Activated CD8-positive, alpha-beta T cell treated with anti-CD3 and anti-CD28 coated beads for 36 hours (primary cell): ENCODE data around the gene PRPF6. TPM values are rescaled to one million over a fixed set of nuclear protein-coding genes. Genes with fewer than 3 reads are reported as not detected.

Experiments
- ATAC-seq: fragments of 200-7000 bp; cut with Tn5 transposase; one replicate; pipeline ENCODE4 v1.10.0; 2021; ENCODE audit warnings: mild to moderate bottlenecking, moderate library complexity
- CTCF ChIA-PET: fragments of 350-600 bp; sonication (Branson Sonifier 250); formaldehyde crosslinking; loops from one replicate; lab custom pipeline; 2021; ENCODE audit warnings: antibody characterized with exemption; lab: Charles Lee
- POLR2A ChIA-PET: fragments of 350-600 bp; sonication (Branson Sonifier 250); formaldehyde crosslinking; loops from one replicate; lab custom pipeline; 2021; ENCODE audit warnings: antibody characterized with exemption; lab: Charles Lee
- DNase-seq: peaks from one replicate; pipeline ENCODE4 v3.0.0-alpha.2; 2020
- H3K27ac Mint-ChIP-seq: one replicate; pipeline ENCODE4 v1.8.0; 2021; ENCODE audit warnings: mild to moderate bottlenecking, mixed read lengths
- H3K27me3 Mint-ChIP-seq: one replicate; pipeline ENCODE4 v1.8.0; 2021; ENCODE audit warnings: mixed read lengths
- H3K36me3 Mint-ChIP-seq: one replicate; pipeline ENCODE4 v1.8.0; 2021; ENCODE audit warnings: low read depth, mixed read lengths
- H3K4me1 Mint-ChIP-seq: one replicate; pipeline ENCODE4 v1.8.0; 2021; ENCODE audit warnings: low read depth, mixed read lengths
- H3K4me3 Mint-ChIP-seq: one replicate; pipeline ENCODE4 v1.8.0; 2021; ENCODE audit warnings: mild to moderate bottlenecking, moderate library complexity, mixed read lengths
- H3K9me3 Mint-ChIP-seq: one replicate; pipeline ENCODE4 v1.8.0; 2021; ENCODE audit warnings: mixed read lengths
- CTCF ChIP-seq: fragments of 200-600 bp; IDR thresholded peaks from one replicate; pipeline ENCODE4 v1.8.0; 2022; ENCODE audit warnings: antibody characterized with exemption, mild to moderate bottlenecking
- intact Hi-C: fragments of 100-400 bp; cut with micrococcal nuclease; formaldehyde crosslinking; loops from one replicate; pipeline ENCODE4 v1.10.0; 2022
- total RNA-seq, 2 experiments: library from RNA; stranded (reverse); gene quantifications; one replicate each; pipeline ENCODE4 v1.2.3, GENCODE V29; 2021

Gene PRPF6
- total RNA-seq, 2 experiments from 2014 or later = 53.0 to 55.5 TPM

- intact Hi-C loops = no loop called here
- H3K4me3 Mint-ChIP-seq = no peak overlapping the region
- POLR2A ChIA-PET = interaction anchor here (1.0 kb wide), 1 partner anchor 119 kb away, joined by 3 read pairs; no protein-coding TSS in a partner anchor
Measured at GRCh38 chr20:64025101-64025825, 44.3 kb downstream of the PRPF6 start.

GRCh38 chr20:64025826-64026412 is 45.0 kb downstream of the PRPF6 start:
- ChIA-PET CTCF (interaction anchor here (1.5 kb wide), 1 partner anchor 32 kb away, joined by 3 read pairs; no protein-coding TSS in a partner anchor), POLR2A (no interaction called here)
- Mint-ChIP-seq H3K27ac (no peak overlapping the region), H3K4me3 (no peak overlapping the region), H3K4me1 (no peaks in the 10 kb centered on the region), H3K9me3 (no peaks in the 10 kb centered on the region), H3K36me3 (peaks cover 49% of the 10 kb centered on the region), H3K27me3 (no peaks in the 10 kb centered on the region)
- TF ChIP-seq CTCF = no peak
- ATAC-seq (no peak), DNase-seq (no peak)
- intact Hi-C loops = no loop called here

More at GRCh38 chr20:64025101-64025825, 44.3 kb downstream of the PRPF6 start:
- no peaks in the 10 kb centered on the region for H3K4me1 Mint-ChIP-seq
- no peaks in the 10 kb centered on the region for H3K27me3 Mint-ChIP-seq
- no peak for TF ChIP-seq CTCF
- peaks cover 46% of the 10 kb centered on the region for H3K36me3 Mint-ChIP-seq
- no peak for ATAC-seq
- H3K27ac Mint-ChIP-seq = no peak overlapping the region
- no peak for DNase-seq
- CTCF ChIA-PET = no interaction called here
- H3K9me3 Mint-ChIP-seq = no peaks in the 10 kb centered on the region

GRCh38 chr20:64027981-64028685 is 47.2 kb downstream of the PRPF6 start:
- no peak overlapping the region for H3K27ac Mint-ChIP-seq
- no peaks in the 10 kb centered on the region for H3K4me1 Mint-ChIP-seq
- H3K27me3 Mint-ChIP-seq = no peaks in the 10 kb centered on the region
- no peak for TF ChIP-seq CTCF
- H3K9me3 Mint-ChIP-seq = no peaks in the 10 kb centered on the region
- DNase-seq (no peak), ATAC-seq (no peak)
- H3K36me3 Mint-ChIP-seq = peaks cover 34% of the 10 kb centered on the region
- H3K4me3 Mint-ChIP-seq = no peak overlapping the region
- ChIA-PET CTCF (interaction anchor here (1.6 kb wide), 1 partner anchor 11 kb away, joined by 8 read pairs; no protein-coding TSS in a partner anchor), POLR2A (no interaction called here)
- intact Hi-C loops = no loop called here

- intact Hi-C loops = loop anchor here (10.0 kb wide), 1 partner anchor 45 kb away; the partner anchor contains the start of gene PRPF6
- DNase-seq (no peak), ATAC-seq (no peak)
- no peaks in the 10 kb centered on the region for H3K27me3 Mint-ChIP-seq
- H3K4me3 Mint-ChIP-seq = no peak overlapping the region
- peaks cover 9% of the 10 kb centered on the region for H3K4me1 Mint-ChIP-seq
- H3K36me3 Mint-ChIP-seq = peaks cover 31% of the 10 kb centered on the region
- H3K27ac Mint-ChIP-seq = no peak overlapping the region
- no peaks in the 10 kb centered on the region for H3K9me3 Mint-ChIP-seq
- ChIA-PET CTCF (no interaction called here), POLR2A (no interaction called here)
- no peak for TF ChIP-seq CTCF
Measured at GRCh38 chr20:64029293-64030117, 48.6 kb downstream of the PRPF6 start.
